ENCODE data around the gene PCDH1. TPM values are rescaled to one million over a fixed set of nuclear protein-coding genes. Genes with fewer than 3 reads are reported as not detected.

The PCDH1 gene
- total RNA-seq, 1 donor from 2014 or later, result 22.8 TPM

DNA sequence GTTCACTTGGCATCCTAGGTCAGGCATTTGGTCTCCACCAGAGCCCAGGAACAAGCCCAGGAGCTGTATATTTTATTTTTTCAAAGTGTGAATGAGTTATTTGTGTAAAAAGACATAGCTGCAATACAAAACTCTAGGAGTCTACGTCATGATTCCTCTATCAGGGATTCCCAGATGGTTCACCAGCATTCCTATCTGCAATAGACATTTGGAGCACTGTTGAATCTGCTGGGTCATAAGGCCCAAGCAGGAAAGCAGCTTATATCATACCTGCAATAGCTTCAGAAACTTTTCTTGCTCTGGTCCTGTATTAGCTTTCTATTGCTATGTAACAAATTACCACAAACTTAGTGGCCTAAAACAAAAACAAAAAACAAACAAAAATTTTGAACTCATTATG is 28.8 kb upstream of the PCDH1 start:
- H3K27ac Mint-ChIP-seq, result no peak overlapping the region
- no peaks in the 10 kb centered on the region for H3K4me1 Mint-ChIP-seq (ENCODE audit: unreplicated experiment)
- H3K9me3 Mint-ChIP-seq, result no peaks in the 10 kb centered on the region
- no peak for DNase-seq (ENCODE audit: extremely low spot score, unreplicated experiment)
- no peaks in the 10 kb centered on the region for H3K36me3 Mint-ChIP-seq
- TF ChIP-seq, protein P1, sequence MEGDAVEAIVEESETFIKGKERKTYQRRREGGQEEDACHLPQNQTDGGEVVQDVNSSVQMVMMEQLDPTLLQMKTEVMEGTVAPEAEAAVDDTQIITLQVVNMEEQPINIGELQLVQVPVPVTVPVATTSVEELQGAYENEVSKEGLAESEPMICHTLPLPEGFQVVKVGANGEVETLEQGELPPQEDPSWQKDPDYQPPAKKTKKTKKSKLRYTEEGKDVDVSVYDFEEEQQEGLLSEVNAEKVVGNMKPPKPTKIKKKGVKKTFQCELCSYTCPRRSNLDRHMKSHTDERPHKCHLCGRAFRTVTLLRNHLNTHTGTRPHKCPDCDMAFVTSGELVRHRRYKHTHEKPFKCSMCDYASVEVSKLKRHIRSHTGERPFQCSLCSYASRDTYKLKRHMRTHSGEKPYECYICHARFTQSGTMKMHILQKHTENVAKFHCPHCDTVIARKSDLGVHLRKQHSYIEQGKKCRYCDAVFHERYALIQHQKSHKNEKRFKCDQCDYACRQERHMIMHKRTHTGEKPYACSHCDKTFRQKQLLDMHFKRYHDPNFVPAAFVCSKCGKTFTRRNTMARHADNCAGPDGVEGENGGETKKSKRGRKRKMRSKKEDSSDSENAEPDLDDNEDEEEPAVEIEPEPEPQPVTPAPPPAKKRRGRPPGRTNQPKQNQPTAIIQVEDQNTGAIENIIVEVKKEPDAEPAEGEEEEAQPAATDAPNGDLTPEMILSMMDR (conservative IDR thresholded peaks at IDR 0.05), result no peak
- H3K4me3 Mint-ChIP-seq, result no peak overlapping the region
- H3K27me3 Mint-ChIP-seq, result peaks cover 16% of the 10 kb centered on the region

DNA sequence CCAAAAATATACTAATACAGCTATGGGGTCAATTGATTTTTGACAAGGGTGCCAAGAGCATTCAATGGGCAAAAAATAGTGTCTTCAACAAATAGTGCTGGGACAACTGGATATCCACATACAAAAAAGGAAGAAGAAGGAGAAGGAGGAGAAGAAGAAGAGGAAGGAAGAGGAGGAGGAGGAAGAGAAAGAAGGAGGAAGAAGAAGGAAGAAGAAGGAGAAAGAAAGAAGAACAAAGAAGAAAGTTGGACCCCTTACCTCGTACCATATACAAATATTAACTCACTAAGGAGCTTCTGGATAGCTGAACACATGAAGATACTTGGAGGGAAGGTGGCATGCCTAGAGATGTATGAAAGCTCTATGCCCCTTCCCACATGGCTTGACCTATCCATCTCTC is 28.3 kb upstream of the PCDH1 start:
- no peak for DNase-seq (ENCODE audit: extremely low spot score, unreplicated experiment)
- Mint-ChIP-seq H3K4me1 (ENCODE audit: unreplicated experiment) (no peaks in the 10 kb centered on the region), H3K4me3 (no peak overlapping the region), H3K36me3 (no peaks in the 10 kb centered on the region), H3K9me3 (no peaks in the 10 kb centered on the region), H3K27me3 (peaks cover 16% of the 10 kb centered on the region), H3K27ac (no peak overlapping the region)
- TF ChIP-seq, protein P1 (conservative IDR thresholded peaks at IDR 0.05), result no peak

DNA sequence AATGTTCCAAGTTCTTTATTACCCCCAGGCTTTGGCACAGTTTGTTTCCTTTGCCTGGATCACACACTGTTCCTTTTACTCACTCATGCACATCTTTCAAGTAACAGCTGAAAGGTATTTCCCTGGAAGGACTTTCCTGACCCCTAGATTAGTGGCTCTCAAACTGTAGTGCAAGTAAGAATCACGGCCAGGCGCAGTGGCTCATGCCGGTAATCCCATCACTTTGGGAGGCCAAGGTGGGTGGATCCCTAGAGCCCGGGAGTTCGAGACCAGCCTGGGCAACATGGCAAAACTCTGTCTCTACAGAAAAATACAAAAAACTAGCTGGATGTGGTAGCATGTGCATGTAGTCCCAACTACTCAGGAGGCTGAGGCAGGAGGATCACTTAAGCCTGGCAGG is 26.3 kb upstream of the PCDH1 start:
- DNase-seq (ENCODE audit: extremely low spot score, unreplicated experiment), result no peak
- no peak overlapping the region for H3K27ac Mint-ChIP-seq
- TF ChIP-seq, protein P1 (conservative IDR thresholded peaks at IDR 0.05), result no peak
- H3K4me3 Mint-ChIP-seq, result no peak overlapping the region
- H3K9me3 Mint-ChIP-seq, result no peaks in the 10 kb centered on the region
- no peaks in the 10 kb centered on the region for H3K4me1 Mint-ChIP-seq (ENCODE audit: unreplicated experiment)
- peaks cover 16% of the 10 kb centered on the region for H3K27me3 Mint-ChIP-seq
- no peaks in the 10 kb centered on the region for H3K36me3 Mint-ChIP-seq

DNA sequence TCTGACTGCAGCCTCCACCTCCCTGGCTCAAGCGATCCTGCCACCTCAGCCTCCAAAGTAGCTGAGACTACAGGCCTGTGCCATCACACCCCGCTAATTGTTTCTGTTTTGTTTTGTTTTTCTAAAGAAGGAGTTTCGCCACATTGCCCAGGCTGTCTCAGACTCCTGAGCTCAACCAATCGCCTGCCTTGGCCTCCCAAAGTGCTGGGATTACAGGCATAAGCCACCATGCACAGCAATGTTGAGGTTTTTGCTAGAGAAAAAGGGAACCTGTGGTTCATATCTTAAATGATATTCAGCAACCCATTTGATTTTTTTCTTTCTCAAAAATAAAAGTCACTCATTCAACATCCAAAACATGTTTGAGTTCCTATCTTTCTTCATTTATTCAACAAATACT is 25.1 kb upstream of the PCDH1 start:
- H3K9me3 Mint-ChIP-seq, result no peaks in the 10 kb centered on the region
- TF ChIP-seq, protein P1 (conservative IDR thresholded peaks at IDR 0.05), result no peak
- H3K4me1 Mint-ChIP-seq (ENCODE audit: unreplicated experiment), result no peaks in the 10 kb centered on the region
- peaks cover 14% of the 10 kb centered on the region for H3K27me3 Mint-ChIP-seq
- H3K4me3 Mint-ChIP-seq, result no peak overlapping the region
- H3K36me3 Mint-ChIP-seq, result no peaks in the 10 kb centered on the region
- DNase-seq (ENCODE audit: extremely low spot score, unreplicated experiment), result no peak
- H3K27ac Mint-ChIP-seq, result no peak overlapping the region

DNA sequence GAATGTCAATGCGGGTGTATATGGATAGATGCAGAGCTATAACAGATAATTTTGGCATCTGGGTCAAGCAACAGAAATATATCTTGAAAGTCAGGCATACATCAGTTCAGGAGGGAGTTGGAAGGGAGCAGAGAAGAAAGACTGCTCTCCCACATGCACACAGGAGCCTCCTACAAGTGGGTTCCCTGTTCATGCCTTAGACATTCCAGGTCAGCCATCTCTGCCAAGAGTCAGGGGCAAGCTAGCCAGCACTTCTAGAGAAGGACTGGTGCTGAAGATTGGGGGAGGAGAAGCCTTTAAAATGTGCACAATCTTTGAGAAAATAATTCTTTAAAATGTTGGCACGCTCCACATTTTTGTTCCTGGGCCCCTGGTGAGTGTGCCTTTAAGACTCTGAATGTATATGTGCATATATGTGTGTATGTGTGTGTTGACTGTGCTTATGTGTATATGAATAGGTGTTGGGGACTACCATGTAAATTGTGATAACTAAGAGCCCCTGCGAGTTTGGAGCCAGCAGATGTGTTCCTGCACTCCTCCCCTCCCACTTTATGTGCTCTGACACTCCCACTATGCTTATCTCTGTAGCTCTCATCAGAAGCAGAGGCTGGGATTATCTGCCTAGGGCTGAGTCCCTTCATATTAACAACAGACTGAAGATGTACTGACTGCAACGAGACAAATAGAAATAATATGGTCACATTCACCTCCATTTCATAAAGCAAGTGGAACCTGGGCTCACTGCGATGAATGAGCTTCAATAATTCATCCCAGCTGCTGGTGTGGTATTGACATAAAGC is 24.0 kb upstream of the PCDH1 start:
- Mint-ChIP-seq H3K4me1 (ENCODE audit: unreplicated experiment) (no peaks in the 10 kb centered on the region), H3K27ac (no peak overlapping the region), H3K4me3 (no peak overlapping the region), H3K36me3 (no peaks in the 10 kb centered on the region), H3K9me3 (no peaks in the 10 kb centered on the region), H3K27me3 (peaks cover 14% of the 10 kb centered on the region)
- DNase-seq (ENCODE audit: extremely low spot score, unreplicated experiment), result no peak
- TF ChIP-seq, protein P1 (conservative IDR thresholded peaks at IDR 0.05), result no peak

All from type B pancreatic cell (in vitro differentiated cells).